ENCODE measurements around the gene PHYHD1. TPM values are rescaled to one million over a fixed set of nuclear protein-coding genes. Genes with fewer than 3 reads are reported as not detected.

The PHYHD1 gene
- total RNA-seq, 2 donors from 2014 or later: 1.8 to 6.6 TPM

- no peaks in the 10 kb centered on the region for H3K27me3 ChIP-seq
- no peaks in the 10 kb centered on the region for H3K36me3 ChIP-seq
- no peak overlapping the region for H3K9ac ChIP-seq (ENCODE audit: low read depth in 2 of 2, low read length in 2 of 2)
- peaks cover 13% of the 10 kb centered on the region for H3K4me1 ChIP-seq
- H3K9me3 ChIP-seq: no peaks in the 10 kb centered on the region
- H3K27ac ChIP-seq: no peak overlapping the region
- no peak overlapping the region for H3K4me3 ChIP-seq
- DNase-seq: no peak
- no peak for TF ChIP-seq CTCF (IDR thresholded peaks at IDR 0.05)
- intact Hi-C loops (cut with DNase I): no loop called here
These were observed 22.4 kb upstream of the PHYHD1 start for GRCh38 chr9:128898382-128898781.

- Histone ChIP-seq H3K27me3 (no peaks in the 10 kb centered on the region), H3K36me3 (no peaks in the 10 kb centered on the region), H3K4me3 (no peak overlapping the region), H3K9me3 (no peaks in the 10 kb centered on the region), H3K4me1 (peaks cover 13% of the 10 kb centered on the region), H3K9ac (ENCODE audit: low read depth in 2 of 2, low read length in 2 of 2) (peak overlapping the region in 1 of 2 donors; percentile 2), H3K27ac (peak overlapping the region; percentile 27)
- DNase-seq: no peak
- intact Hi-C loops (cut with DNase I): no loop called here
- TF ChIP-seq CTCF (IDR thresholded peaks at IDR 0.05): no peak
These were observed 21.8 kb upstream of the PHYHD1 start for GRCh38 chr9:128898845-128899565.

- no peaks in the 10 kb centered on the region for H3K9me3 ChIP-seq
- DNase-seq: no peak
- H3K4me1 ChIP-seq: peaks cover 13% of the 10 kb centered on the region
- H3K9ac ChIP-seq (ENCODE audit: low read depth in 2 of 2, low read length in 2 of 2): peak overlapping the region in 1 of 2 donors; percentile 31
- no peaks in the 10 kb centered on the region for H3K27me3 ChIP-seq
- no peaks in the 10 kb centered on the region for H3K36me3 ChIP-seq
- H3K4me3 ChIP-seq: no peak overlapping the region
- H3K27ac ChIP-seq: peak overlapping the region; percentile 27
- TF ChIP-seq CTCF (IDR thresholded peaks at IDR 0.05): no peak
- intact Hi-C loops (cut with DNase I): no loop called here
These were observed 21.0 kb upstream of the PHYHD1 start for GRCh38 chr9:128899566-128900322.

GRCh38 chr9:128901379-128901778, 19.4 kb upstream of the PHYHD1 start:
- intact Hi-C loops (cut with DNase I): no loop called here
- no peak overlapping the region for H3K9ac ChIP-seq (ENCODE audit: low read depth in 2 of 2, low read length in 2 of 2)

GRCh38 chr9:128901822-128902221, 19.0 kb upstream of the PHYHD1 start:
- H3K27ac ChIP-seq: peak overlapping the region; percentile 68
- no peak for DNase-seq
- H3K4me1 ChIP-seq: peaks cover 13% of the 10 kb centered on the region
- intact Hi-C loops (cut with DNase I): no loop called here
- H3K9me3 ChIP-seq: no peaks in the 10 kb centered on the region
- no peaks in the 10 kb centered on the region for H3K27me3 ChIP-seq
- no peak overlapping the region for H3K4me3 ChIP-seq
- H3K9ac ChIP-seq (ENCODE audit: low read depth in 2 of 2, low read length in 2 of 2): peak overlapping the region in 1 of 2 donors; percentile 51
- no peak for TF ChIP-seq CTCF (IDR thresholded peaks at IDR 0.05)
- no peaks in the 10 kb centered on the region for H3K36me3 ChIP-seq

More at GRCh38 chr9:128901379-128901778, 19.4 kb upstream of the PHYHD1 start:
- Histone ChIP-seq H3K27me3 (no peaks in the 10 kb centered on the region), H3K27ac (peak overlapping the region; percentile 68), H3K4me1 (peaks cover 13% of the 10 kb centered on the region), H3K36me3 (no peaks in the 10 kb centered on the region), H3K9me3 (no peaks in the 10 kb centered on the region), H3K4me3 (no peak overlapping the region)
- no peak for DNase-seq
- TF ChIP-seq CTCF (IDR thresholded peaks at IDR 0.05): no peak
